HG03025 (cell line): ENCODE results near the gene ARHGAP9.
"Not testable (repeated sequence)": the region's sequence is repeated elsewhere in the genome, so short reads cannot be mapped to it uniquely, and the experiment has no call there.

ENCODE experiments used
- ATAC-seq: cut with Tn5 transposase; IDR thresholded peaks from one replicate; pipeline ENCODE4 v1.9.1; 2021; ENCODE audit warnings: mild to moderate bottlenecking, moderate library complexity; ENCODE audit not compliant: unreplicated experiment, low FRiP score

Gene ARHGAP9

DNA sequence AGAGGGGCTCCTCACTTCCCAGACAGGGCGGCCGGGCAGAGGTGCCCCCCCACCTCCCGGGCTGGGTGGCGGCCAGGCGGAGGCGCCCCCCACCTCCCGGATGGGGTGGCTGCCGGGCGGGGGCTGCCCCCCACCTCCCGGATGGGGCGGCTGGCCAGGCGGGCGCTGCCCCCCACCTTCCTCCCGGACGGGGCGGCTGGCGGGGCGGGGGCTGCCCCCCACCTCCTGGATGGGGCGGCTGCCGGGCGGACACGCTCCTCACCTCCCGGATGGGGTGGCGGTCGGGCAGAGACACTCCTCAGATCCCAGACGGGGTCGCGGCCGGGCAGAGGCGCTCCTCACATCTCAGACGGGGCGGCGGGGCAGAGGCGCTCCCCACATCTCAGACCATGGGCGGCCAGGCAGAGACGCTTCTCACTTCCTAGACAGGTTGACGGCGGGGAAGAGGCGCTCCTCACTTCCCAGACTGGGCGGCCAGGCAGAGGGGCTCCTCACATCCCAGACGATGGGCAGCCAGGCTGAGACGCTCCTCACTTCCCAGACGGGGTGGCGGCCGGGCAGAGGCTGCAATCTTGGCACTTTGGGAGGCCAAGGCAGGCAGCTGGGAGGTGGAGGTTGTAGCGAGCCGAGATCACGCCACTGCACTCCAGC, 15.5 kb upstream of the ARHGAP9 start:
- ATAC-seq: not testable (repeated sequence)

DNA sequence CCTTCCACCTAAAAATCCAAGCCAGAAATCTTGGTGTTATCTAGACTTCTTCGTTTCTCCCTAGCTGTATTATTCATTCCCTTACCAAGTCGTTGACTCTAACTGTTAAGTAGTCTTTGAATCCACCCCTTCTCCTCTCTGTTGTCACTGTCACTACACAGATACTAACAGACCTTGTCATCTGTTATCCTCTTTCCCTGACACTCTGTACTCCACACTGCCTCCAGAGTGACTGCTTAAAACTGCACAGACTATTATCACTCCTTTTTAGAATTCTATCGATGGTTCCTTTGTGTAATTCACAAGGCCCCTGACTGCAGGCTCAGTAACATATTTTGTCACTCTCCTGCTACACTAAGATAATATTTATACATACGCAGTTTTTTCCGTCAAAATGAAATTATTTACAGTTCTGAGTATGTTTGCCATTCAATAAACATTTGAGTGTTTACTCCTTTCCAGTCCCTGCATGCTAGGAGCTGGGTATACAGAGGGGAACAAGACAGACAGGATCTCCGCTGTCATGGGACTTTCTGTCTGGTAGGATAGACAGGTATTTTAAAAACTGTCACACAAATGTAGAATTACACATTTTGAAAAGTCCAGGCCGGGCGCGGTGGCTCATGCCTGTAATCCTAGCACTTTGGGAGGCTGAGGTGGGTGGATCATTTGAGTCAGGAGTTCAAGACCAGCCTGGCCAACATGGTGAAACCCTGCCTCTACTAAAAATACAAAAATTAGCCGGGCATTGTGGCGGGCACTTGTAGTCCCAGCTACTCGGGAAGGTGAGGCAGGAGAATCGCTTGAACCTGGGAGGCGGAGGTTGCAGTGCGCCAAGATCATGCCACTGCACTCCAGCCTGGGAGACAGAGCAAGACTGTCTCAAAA, 12.0 kb upstream of the ARHGAP9 start:
- no peak for ATAC-seq

DNA sequence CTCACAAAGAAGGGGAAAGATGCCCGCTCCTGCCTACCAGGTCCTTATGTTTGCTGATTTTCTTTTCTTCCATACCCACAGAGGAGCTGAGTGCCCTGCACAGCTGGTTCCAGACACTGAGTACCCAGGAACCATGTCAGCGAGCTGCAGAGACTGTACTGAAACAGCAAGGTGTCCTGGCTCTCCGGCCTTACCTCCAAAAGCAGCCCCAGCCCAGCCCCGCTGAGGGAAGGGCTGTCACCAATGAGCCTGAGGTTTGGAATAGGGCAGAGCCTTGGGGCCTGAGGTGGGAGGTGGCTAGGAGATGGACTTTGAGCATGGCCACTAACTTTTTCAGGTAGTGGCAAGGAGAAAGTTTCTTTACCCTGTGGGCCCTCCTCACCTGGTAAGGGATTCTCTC, 10.5 kb upstream of the ARHGAP9 start:
- ATAC-seq: no peak

DNA sequence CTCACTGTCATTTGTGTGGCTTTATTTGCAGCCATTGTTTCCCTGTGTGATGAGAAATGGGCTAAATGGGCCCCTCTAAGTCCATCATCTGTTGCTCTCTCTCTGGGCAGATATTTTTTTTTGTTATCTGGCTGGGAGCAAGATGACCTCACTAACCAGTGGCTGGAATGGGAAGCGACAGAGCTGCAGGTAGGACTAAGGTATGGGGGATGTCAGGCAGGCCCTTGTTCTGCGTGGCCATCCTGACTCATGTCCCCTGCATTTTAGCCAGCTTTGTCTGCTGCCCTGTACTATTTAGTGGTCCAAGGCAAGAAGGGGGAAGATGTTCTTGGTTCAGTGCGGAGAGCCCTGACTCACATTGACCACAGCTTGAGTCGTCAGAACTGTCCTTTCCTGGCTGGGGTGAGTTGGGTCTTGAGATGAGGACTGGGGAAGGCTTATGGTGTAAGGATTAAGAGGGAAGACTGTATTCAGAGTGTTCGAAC, 9.5 kb upstream of the ARHGAP9 start:
- no peak for ATAC-seq

DNA sequence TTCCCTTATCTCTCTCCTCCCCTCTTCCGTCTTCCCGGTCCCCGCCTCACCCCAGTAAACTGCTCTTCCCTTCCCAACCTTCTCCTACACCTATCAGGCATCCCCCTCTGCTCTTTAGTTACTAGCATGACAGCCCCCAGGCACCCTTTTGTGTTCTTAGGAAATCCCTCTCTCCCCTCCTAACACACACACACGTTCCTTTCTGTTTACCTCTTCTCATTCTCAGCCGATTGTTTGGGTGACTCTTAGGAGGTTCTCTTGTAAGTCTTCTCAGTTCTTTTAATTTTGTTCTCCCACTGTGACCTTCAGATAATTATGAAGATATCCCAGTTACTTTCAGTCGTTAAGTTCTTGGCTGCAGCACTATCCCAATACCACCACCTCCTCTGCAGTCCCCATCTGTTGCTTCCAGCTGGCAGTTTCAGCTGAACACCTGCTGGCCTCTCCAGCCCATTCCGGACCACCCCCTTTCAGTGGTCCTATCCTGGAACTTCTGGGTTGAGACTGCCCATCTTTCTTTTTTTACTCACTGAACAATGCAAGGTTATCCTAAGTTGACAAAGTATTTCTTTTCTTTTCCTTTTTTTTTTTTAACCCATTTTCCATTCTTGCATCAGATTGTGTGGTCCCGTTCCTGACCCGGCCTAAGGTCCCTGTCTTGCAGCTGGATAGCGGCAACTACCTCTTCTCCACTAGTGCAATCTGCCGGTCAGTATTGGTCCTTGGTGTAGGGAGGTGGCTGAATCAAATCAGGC, 8.9 kb upstream of the ARHGAP9 start:
- no peak for ATAC-seq

DNA sequence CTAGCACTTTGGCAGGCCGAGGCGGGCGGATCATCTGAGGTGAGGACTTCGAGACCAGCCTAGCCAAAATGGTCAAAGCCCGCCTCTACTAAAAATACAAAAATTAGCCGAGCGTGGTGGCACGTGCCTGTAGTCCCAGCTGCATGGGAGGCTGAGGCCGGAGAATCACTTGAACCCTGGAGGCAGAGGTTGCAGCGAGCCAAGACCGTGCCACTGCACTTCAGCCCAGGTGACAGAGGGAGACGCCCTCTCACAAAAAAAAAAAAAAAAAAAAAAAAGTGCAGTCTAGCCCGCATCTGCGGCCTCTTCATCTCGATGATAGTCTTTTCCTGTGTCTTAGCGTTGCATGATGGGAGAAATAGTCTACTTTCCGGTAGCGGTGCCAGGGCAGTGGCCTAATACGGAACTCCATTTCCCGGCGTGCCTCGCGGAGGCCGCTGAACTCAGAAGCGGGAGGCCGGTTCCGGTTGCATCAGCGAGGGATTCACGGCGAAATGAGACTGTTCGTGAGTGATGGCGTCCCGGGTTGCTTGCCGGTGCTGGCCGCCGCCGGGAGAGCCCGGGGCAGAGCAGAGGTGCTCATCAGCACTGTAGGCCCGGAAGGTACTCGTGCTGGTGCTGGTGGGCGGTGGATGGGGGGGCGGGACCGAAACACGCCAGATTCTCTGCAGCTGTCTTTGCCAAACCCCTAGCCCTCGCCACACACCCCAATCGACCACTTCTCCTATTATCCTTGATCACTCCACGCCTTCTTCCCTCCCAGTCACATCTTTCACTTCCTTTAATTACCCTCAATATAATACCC, 8.1 kb upstream of the ARHGAP9 start, which contains the start of gene MARS1:
Gene MARS1, plus strand, starts transcription at position 472 of the 805 bp plus-strand sequence. Its CDS starts 23 bp downstream, at position 495.
- peak; percentile 95 for ATAC-seq

DNA sequence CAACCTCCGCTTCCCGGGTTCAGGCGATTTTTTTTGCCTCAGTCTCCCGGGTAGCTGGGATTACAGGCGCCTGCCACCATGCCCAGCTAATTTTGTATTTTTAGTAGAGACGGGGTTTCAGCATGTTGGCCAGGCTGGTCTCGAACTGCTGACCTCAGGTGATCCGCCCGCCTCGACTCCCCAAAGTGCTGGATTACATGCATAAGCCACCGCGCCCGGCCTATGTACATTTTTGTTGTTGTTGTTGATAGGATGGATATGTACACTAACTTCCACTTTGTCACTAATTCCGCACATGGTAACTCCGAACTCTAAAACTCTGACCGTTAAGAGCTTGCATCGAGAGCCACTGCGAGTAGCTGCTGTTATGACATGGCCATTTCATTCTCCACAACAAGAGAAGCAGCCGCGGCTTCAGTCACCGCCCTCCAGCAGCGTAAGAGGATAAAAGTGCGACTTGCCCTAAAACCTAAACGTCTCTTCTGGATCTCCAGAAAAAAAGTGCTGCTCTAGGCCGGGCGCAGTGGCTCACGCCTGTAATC, 7.5 kb upstream of the ARHGAP9 start:
- ATAC-seq: no peak

DNA sequence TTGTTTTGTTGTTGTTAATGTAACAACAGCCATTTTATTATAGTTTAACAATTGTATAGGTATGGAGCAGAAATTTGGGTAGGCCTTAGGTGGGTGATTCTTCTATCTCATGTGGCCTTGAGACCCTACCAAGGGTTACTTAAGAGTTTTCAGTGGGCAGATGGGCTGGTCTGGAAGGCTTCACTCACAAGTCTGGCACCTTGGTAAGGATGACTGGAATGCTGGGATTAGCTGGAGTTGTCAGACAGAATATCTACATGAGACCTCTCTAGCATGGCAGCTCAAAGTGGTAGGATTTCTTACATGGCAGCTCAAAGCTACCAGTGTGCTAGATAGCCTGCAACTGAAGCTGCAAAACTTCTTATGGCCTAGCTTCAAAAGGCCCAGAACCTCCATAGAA, 6.0 kb upstream of the ARHGAP9 start:
- no peak for ATAC-seq

DNA sequence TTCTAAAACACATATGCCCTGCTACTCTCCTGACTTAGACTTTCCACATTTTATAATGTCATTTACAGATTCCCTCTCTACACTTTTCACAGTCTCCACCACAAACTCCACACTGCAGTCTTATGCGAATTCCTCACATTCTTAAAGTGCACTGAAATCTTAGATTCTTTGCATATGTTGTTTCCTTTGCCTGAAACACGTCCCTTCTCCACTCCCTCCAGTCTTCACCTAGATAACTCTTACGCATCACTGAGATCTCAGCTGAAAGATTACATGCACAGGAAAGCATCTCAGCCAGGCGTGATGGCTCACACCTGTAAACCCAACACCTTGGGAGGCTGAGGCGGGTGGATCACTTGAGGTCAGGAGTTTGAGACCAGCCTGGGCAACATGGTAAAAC, 3.8 kb upstream of the ARHGAP9 start:
- ATAC-seq: no peak

DNA sequence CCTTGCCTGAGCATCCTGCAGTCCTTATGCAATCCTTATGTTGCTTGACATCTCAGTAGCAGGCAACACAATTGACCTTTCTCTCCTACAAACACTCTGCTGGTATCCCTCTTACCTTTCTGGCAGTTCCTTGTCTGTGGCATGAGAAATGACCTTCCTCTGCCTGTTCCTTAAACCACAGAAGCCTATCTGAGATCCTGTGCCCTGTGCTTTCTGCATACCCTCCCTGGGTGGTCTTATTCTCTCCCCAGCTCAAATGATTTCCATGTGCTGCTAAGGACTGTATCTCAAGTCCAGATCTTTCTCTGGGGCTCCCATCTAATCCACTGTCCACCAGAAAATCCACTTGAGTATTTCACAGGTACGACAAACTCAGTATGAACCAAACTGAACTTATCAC, 2.0 kb upstream of the ARHGAP9 start:
- no peak for ATAC-seq

DNA sequence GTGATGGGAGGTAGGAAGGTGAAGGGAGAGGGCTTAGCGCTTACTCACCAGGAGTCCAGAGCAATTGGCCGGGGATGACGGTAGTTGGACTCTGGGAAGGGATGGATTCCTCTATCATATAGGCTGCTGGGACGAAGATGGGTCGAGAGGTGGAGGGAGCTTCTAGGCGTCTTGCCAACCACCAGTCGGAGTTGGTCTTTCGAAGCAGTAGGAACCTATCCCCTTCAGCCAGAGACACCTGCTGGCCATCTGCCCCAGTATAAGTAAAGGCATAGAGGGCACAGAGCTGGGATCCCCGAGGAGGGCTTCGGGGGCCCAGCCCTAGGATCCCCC, 657 bp downstream of the ARHGAP9 start:
- ATAC-seq: no peak

DNA sequence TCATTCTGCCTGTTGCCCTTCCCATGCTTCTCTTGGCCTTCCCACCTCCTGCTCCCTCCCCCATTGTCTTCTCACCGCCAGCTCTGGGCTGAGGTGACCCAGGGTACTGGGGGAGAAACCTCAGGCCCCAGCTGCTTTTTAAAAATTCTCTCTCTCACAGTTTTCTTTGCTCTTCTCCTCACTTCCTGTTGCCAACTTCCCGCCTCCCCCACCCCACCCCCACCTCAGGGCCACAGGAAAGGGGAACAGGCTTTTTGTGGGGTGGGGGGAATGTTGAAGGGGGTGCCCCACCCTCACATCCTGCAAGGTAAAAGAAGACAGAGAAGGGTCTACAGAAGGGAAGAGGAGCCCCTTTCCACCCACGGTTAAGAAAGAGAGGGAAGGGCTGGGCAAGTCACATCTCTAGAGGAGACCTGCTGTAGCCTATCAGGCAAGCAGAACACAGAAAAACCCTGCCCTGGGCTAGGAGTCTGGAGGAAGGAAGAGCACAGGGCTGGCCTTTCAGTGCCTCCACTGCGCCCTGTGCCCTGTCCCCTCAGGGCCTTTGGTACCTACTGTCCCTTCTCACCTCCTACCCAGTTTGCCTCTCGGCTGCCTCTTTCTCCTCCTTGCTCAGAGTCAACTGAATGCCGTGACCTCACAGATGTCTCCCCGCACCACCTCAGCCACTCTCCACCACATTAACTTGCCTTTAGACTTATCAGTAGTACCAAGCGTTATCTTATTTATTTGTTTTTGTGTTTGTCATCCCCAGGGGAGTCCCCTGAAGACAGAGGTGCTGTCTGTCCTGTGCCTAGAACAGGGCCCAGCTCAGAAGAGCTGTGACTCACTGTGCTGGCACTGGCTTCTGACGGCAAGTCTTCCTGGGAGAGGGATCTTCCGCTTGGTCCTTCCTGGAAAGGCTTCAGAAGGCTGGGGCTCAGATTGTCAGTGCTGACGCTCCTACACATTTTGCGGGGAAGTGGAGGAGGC, 1.7 kb downstream of the ARHGAP9 start:
- peak; percentile 44 for ATAC-seq

DNA sequence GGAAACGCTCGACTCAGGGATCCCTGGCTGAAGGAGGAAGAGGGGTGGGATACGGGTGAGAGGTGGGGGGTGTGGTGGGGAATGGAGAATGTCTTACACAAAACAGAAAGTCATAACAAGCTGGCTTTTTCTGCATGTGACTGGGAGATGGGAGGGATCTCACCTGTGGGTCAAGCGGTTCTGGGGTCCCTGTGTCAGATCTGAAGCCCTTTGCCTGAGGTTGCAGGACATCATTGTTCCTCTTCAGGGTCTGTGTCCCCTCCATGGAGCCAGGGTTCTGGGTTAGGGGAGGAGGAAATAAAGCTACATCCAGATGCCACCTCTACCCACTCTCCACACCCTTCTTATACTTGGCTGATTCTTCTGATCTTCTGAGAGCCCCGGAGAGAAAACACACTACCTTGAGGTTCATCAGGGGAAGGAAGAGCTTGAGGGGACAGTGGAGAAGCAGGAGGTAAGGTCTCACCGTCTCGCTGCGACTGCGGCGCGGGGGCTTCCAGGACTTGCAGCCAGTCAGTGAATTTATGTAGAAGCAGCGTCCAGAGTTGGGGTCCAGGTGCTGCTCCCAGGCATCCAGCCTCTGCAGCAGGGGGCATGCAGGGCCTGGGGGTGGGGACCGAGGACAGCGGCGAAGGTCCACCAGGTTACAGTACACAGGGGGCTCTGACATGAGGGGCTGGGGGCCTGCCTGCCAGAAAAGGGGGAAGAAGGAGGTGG, 2.5 kb downstream of the ARHGAP9 start:
- ATAC-seq: no peak

DNA sequence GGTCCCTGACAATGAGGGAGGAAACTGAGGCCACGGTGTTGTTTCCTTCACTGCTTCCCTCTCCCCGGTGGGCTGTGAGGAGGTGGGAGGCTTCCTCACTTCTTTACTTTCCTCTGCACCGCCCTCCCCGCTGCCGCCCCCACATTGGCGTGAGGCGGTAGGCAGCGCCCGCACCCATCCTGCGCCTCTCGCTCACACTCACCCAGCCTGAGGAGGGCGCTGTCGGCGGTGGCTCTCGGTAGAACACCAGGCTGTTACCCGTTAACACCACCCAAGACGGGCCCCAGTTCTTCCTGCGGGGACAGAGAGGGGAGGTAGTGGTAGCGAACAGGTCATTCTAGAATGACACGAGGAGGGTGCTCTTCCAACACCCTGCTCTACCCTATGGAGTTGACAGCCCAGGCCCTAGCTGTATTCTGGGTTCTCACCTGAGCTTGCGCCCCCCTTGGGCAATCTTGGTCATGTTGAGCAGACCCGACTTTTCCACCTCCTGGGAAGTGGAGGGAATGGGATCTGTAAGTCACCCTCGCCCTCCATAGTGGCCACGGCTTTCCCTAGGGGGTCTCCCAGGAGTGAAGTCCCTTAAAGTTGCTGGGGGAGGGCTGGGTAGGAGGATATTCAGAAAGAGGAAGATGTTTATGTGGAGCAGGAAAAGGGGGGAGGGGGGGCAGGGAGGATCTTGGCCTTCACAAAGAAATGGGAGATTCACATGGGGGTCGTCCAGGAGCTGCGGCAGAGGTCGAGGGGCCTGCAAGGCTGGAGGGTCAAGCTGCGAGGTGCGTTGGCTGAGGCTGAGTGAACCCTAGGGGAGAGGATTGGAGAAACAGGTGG, 3.3 kb downstream of the ARHGAP9 start:
- no peak for ATAC-seq

DNA sequence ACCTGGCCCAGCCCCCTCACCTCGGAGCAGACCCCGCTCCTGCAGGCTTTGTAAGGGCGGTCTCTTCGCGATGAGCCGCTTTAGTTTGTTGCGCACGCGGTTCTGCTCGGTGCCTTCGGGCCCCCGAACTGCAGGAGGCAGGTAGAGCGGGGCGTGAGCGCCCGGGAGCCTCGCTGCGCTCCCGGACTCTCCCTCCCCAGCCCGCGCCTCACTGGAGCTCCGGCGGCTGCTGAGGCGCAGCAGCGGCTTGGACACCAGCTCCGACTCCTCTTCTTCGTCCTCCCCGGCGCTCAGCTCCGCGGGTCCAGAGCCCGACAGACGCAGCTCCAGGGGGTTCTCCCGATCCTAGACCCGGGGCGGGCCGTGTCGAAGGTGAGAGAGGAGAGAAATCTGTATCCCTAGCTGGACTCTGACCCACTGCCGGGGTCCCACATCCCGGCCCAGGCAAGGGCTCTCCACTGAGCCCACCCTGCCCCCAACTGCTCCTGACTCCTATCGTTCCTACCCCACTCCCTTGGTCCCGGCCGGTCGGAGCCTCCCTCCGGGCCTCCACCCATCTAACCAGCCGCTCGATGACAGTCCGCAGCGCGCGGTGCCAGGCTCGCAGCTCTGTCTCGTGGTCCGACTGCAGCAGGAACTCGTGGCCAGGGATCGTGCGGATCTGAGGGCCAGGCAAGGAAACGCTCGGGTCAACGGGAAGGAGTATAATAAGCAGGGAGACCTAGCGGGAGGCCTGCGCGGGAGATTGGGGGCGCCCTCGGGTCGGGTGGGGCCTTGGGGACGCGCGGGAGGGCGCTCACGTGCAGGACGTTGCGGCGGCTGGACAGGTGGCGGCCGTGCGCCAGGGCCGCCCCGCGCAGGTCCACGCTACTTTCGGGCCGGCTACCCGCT, 4.2 kb downstream of the ARHGAP9 start:
- ATAC-seq: no peak

DNA sequence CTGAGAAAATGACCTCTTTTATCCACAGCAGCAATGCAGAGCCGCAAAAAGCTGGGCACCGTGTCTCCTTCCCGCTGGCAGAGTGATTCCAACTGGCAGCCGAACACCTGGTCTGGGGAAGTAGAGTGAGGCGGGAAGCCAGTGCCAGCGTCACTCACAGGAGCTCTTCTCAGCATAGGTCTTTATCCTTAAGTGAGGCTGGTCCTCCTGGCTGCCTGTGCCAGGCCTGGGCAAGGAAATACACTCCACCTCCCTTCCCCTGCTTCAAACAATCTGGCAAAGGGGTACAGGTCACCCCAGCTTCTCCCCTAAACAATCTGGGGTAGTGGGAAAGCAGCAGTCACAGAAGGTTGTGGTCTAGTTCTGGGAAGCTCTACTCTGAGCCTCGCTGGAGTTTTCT, 4.8 kb downstream of the ARHGAP9 start:
- ATAC-seq: no peak
